GM23338 (cell line): Measurements from ENCODE around the gene CACNA1B.

Source experiments
- EZH2 ChIP-seq: fragments of 200-600 bp; sonication (generic); IDR thresholded peaks from one replicate; pipeline ENCODE4 v1.8.0; 2017; ENCODE audit warnings: antibody characterized with exemption, mild to moderate bottlenecking, low read depth; ENCODE audit not compliant: unreplicated experiment
- POLR2AphosphoS5 ChIP-seq: IDR thresholded peaks from 2 replicates; pipeline ENCODE4 v1.6.1; 2016; ENCODE audit warnings: antibody characterized with exemption, low read depth
- TF ChIP-seq, protein P1 (sequence below), 2 experiments: fragments of 200-600 bp in 1 of 2; sonication (generic) in 1 of 2; conservative IDR thresholded peaks; 2 replicates each; pipeline versions ENCODE4 v1.5.1 to v1.6.1; 2016 to 2017; ENCODE audit warnings: antibody characterized with exemption in 2 of 2, low read depth in 2 of 2, mild to moderate bottlenecking in 2 of 2, moderate library complexity in 1 of 2

DNA sequence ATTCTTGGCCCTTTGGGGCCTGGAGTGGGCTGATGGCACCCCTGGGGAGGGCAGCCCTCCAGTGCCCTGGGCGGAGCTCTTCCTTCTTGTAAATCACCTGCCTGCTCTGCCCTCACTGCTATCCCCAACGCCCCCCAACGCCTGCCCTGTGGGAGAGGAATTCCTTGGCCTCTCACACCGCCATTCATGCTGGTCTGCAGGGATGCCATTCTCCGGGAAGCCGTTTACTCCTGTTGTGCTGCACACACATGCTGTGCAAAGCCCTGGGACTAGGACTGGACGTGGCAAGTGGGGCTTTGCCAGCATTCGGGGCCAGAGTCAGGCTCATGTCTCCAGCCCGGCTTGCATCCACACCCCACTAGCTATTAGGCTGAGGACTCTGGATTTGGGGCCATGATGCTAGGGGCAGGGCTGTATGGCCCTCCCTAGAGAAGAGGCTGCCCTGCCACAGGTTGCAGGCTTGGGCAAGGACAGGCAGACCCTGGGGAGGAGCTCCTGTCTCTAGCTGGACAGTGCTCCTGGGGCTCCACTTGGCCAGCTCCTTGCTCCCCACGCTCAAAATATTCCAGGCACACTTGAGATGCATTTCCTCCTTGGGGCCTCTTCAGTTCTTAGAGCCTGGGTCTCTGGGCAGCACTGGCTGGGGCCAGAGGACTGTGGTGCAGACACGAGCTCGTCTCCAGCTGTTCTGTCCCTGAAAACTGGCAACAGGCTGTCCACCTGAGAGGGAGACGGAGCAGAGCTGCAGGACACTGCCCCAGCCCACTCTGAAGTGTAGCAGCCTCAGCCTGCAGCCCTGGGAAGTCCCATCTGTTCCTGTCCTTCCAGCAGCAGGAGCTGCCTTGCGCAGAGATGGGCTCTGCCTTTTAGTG, 226.9 kb downstream of the CACNA1B start:
- TF ChIP-seq, protein P1, sequence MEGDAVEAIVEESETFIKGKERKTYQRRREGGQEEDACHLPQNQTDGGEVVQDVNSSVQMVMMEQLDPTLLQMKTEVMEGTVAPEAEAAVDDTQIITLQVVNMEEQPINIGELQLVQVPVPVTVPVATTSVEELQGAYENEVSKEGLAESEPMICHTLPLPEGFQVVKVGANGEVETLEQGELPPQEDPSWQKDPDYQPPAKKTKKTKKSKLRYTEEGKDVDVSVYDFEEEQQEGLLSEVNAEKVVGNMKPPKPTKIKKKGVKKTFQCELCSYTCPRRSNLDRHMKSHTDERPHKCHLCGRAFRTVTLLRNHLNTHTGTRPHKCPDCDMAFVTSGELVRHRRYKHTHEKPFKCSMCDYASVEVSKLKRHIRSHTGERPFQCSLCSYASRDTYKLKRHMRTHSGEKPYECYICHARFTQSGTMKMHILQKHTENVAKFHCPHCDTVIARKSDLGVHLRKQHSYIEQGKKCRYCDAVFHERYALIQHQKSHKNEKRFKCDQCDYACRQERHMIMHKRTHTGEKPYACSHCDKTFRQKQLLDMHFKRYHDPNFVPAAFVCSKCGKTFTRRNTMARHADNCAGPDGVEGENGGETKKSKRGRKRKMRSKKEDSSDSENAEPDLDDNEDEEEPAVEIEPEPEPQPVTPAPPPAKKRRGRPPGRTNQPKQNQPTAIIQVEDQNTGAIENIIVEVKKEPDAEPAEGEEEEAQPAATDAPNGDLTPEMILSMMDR (conservative IDR thresholded peaks at IDR 0.05; ENCODE audit: low read depth in 2 of 2): no peak
- TF ChIP-seq EZH2 (no peak), POLR2AphosphoS5 (no peak)
